B cell (primary cell): ENCODE results near the gene WDR4. TPM values are rescaled to one million over a fixed set of nuclear protein-coding genes. Genes with fewer than 3 reads are reported as not detected.

Experiments used
- ATAC-seq: fragments of 200-7000 bp; cut with Tn5 transposase; one replicate; pipeline ENCODE4 v1.10.0; 2021; ENCODE audit warnings: low read depth, mild to moderate bottlenecking, moderate number of reproducible peaks, moderate library complexity
- CTCF ChIA-PET: fragments of 350-600 bp; sonication (Branson Sonifier 250); formaldehyde crosslinking; loops from one replicate; lab custom pipeline; 2021; ENCODE audit warnings: antibody characterized with exemption, inconsistent platforms; lab: Charles Lee
- POLR2A ChIA-PET: fragments of 350-600 bp; sonication (Branson Sonifier 250); formaldehyde crosslinking; loops from one replicate; lab custom pipeline; 2021; ENCODE audit warnings: antibody characterized with exemption; lab: Charles Lee
- DNase-seq: peaks from one replicate; pipeline ENCODE4 v3.0.0; 2013
- H2AFZ ChIP-seq: 2 replicates; pipeline ENCODE4 v1.6.1; 2012; ENCODE audit warnings: mild to moderate bottlenecking, low read depth, low read length; ENCODE audit not compliant: insufficient read depth, poor library complexity, severe bottlenecking
- H3K27ac ChIP-seq, 2 donors: 1 replicate in 1 of 2; 2 replicates in 1 of 2; pipeline ENCODE4 v1.5.1; 2012 to 2013; ENCODE audit warnings: low read length in 2 of 2, mild to moderate bottlenecking in 2 of 2, moderate library complexity in 1 of 2
- H3K27me3 ChIP-seq, 4 experiments: fragments of 200-600 bp in 1 of 4; sonication (generic) in 1 of 4; replicated peaks in 1 of 4; 1 replicate in 2 of 4; 2 replicates in 2 of 4; pipeline versions ENCODE4 v1.6.1 to v1.7.0; 2013 to 2016; ENCODE audit warnings: low read length in 3 of 4, mild to moderate bottlenecking in 2 of 4, mixed read lengths in 1 of 4, moderate library complexity in 1 of 4; ENCODE audit not compliant: insufficient read depth in 4 of 4, control insufficient read depth in 3 of 4; ENCODE audit errors: control extremely low read depth in 1 of 4
- H3K36me3 ChIP-seq, 2 experiments: replicated peaks in 1 of 2; 1 replicate in 1 of 2; 2 replicates in 1 of 2; pipeline versions ENCODE4 v1.6.1 to v1.7.1; 2013; ENCODE audit warnings: low read length in 1 of 2; ENCODE audit not compliant: insufficient read depth in 2 of 2, control insufficient read depth in 1 of 2; ENCODE audit errors: control extremely low read depth in 1 of 2, extremely low read depth in 1 of 2
- H3K4me1 ChIP-seq, 2 donors: fragments of 200-600 bp in 1 of 2; sonication (generic) in 1 of 2; 1 replicate in 1 of 2; 2 replicates in 1 of 2; pipeline versions ENCODE4 v1.5.1 to v1.6.1; 2013 to 2017; ENCODE audit warnings: low read length in 2 of 2; ENCODE audit not compliant: control insufficient read depth in 2 of 2, insufficient read depth in 2 of 2
- H3K4me2 ChIP-seq: replicated peaks from 2 replicates; pipeline ENCODE3; 2012; ENCODE audit warnings: mild to moderate bottlenecking, low read depth, low read length; ENCODE audit not compliant: poor library complexity, severe bottlenecking
- H3K4me3 ChIP-seq, 5 experiments: fragments of 200-600 bp in 1 of 5; sonication (generic) in 1 of 5; 1 replicate in 3 of 5; 2 replicates in 2 of 5; pipeline versions ENCODE4 v1.5.1 to v1.7.0; 2011 to 2016; ENCODE audit warnings: low read length in 4 of 5, mild to moderate bottlenecking in 4 of 5, low read depth in 2 of 5, control low read depth in 1 of 5, moderate library complexity in 1 of 5; ENCODE audit not compliant: insufficient read depth in 1 of 5; ENCODE audit errors: control extremely low read depth in 1 of 5, extremely low read depth in 1 of 5
- H3K79me2 ChIP-seq: fragments of 200-600 bp; sonication (generic); one replicate; pipeline ENCODE4 v1.6.0; 2016; ENCODE audit warnings: low read length; ENCODE audit not compliant: control insufficient read depth, insufficient read depth
- H3K9ac ChIP-seq: fragments of 200-600 bp; sonication (generic); 2 replicates; pipeline ENCODE4 v1.6.1; 2017; ENCODE audit warnings: mild to moderate bottlenecking, low read length, moderate library complexity
- H3K9me3 ChIP-seq, 3 donors: one replicate each; pipeline versions ENCODE4 v1.6.1 to v1.7.1; 2013; ENCODE audit warnings: low read length in 2 of 3; ENCODE audit not compliant: control insufficient read depth in 2 of 3, insufficient read depth in 1 of 3; ENCODE audit errors: control extremely low read depth in 1 of 3
- H4K20me1 ChIP-seq: 2 replicates; pipeline ENCODE4 v1.6.0; 2012; ENCODE audit warnings: mild to moderate bottlenecking, low read length; ENCODE audit not compliant: insufficient read depth, control insufficient read depth, poor library complexity, severe bottlenecking
- H3K27ac Mint-ChIP-seq: one replicate; pipeline ENCODE4 v1.8.0; 2021; ENCODE audit warnings: mixed read lengths
- H3K27me3 Mint-ChIP-seq: one replicate; pipeline ENCODE4 v1.8.0; 2021; ENCODE audit warnings: mixed read lengths
- H3K4me1 Mint-ChIP-seq: one replicate; pipeline ENCODE4 v1.8.0; 2021; ENCODE audit warnings: mixed read lengths
- H3K4me3 Mint-ChIP-seq: one replicate; pipeline ENCODE4 v1.8.0; 2021; ENCODE audit warnings: mixed read lengths
- H3K9me3 Mint-ChIP-seq: one replicate; pipeline ENCODE4 v1.8.0; 2022; ENCODE audit warnings: mixed read lengths; ENCODE audit not compliant: insufficient read depth
- CTCF ChIP-seq: fragments of 200-600 bp; IDR thresholded peaks from one replicate; pipeline ENCODE4 v1.8.0; 2022; ENCODE audit warnings: antibody characterized with exemption, mild to moderate bottlenecking
- EZH2 ChIP-seq: IDR thresholded peaks from 2 replicates; pipeline ENCODE4 v1.6.1; 2012; ENCODE audit warnings: borderline replicate concordance, low read depth, mild to moderate bottlenecking, moderate library complexity, low read length; ENCODE audit not compliant: insufficient read depth, poor library complexity, severe bottlenecking
- WGBS: methylation state at CpG from one replicate; pipeline ENCODE4 v1.1.5; 2013; ENCODE audit warnings: missing lambda C conversion rate; ENCODE audit not compliant: insufficient coverage; 5-methylcytosine and 5-hydroxymethylcytosine counted together
- intact Hi-C: fragments of 100-400 bp; cut with micrococcal nuclease; formaldehyde crosslinking; loops from one replicate; pipeline ENCODE4 v1.10.0; 2022
- polyA plus RNA-seq: library from polyadenylated mRNA; depleted of rRNA; stranded (reverse); fragments of >200 nt; gene quantifications from 2 replicates; pipeline ENCODE4 v1.2.3, GENCODE V29; 2012
- total RNA-seq, 2 donors: library from RNA; stranded (reverse); fragments of 120-200 nt in 1 of 2; gene quantifications; 1 replicate in 1 of 2; 2 replicates in 1 of 2; pipeline versions ENCODE4 v1.2.3 to v1.2.4, GENCODE V29; 2013 to 2022

WDR4 gene
- total and polyA plus RNA-seq, 2 donors (not counting 1 experiment from before 2014, with no cell fraction given): 17.7 to 40.1 TPM

GRCh38 chr21:42844411-42845113 is 34.8 kb downstream of the WDR4 start:
- H3K4me2 ChIP-seq: no peak overlapping the region
- WGBS: 97% methylated on average over 19 of the region's 22 CpGs
- H3K27ac ChIP-seq: no peak overlapping the region
- peaks cover 0 to 3% (median 0%) of the 10 kb centered on the region in 3 donors for H3K9me3 ChIP-seq
- intact Hi-C loops: no loop called here
- no peak for ATAC-seq
- H3K27ac Mint-ChIP-seq: no peak overlapping the region
- peaks cover 2 to 66% of the 10 kb centered on the region in 2 experiments for H3K36me3 ChIP-seq
- peaks cover 5 to 7% of the 10 kb centered on the region in 2 donors for H3K4me1 ChIP-seq
- no peak overlapping the region for H3K9ac ChIP-seq
- ChIA-PET POLR2A (interaction anchor here (0.5 kb wide), 1 partner anchor 13 kb away, joined by 3 read pairs; no protein-coding TSS in a partner anchor), CTCF (interaction anchor here (2.0 kb wide), 1 partner anchor 251 kb away, joined by 9 read pairs; no protein-coding TSS in a partner anchor)
- no peaks in the 10 kb centered on the region for H3K9me3 Mint-ChIP-seq
- peaks cover 1% of the 10 kb centered on the region for H3K4me1 Mint-ChIP-seq
- H2AFZ ChIP-seq: no peak overlapping the region
- no peaks in the 10 kb centered on the region for H3K27me3 Mint-ChIP-seq
- no peak overlapping the region for H3K4me3 ChIP-seq
- peaks cover 36% of the 10 kb centered on the region for H3K79me2 ChIP-seq
- no peak for DNase-seq
- TF ChIP-seq CTCF: no peak
- no peak for TF ChIP-seq EZH2
- H3K27me3 ChIP-seq: no peaks in the 10 kb centered on the region
- H3K4me3 Mint-ChIP-seq: no peak overlapping the region
- peaks cover 58% of the 10 kb centered on the region for H4K20me1 ChIP-seq

- H3K4me3 ChIP-seq: no peak overlapping the region
- peaks cover 2 to 62% of the 10 kb centered on the region in 2 experiments for H3K36me3 ChIP-seq
- POLR2A ChIA-PET: no interaction called here
- Mint-ChIP-seq H3K4me3 (no peak overlapping the region), H3K27ac (no peak overlapping the region), H3K9me3 (no peaks in the 10 kb centered on the region), H3K4me1 (peaks cover 8% of the 10 kb centered on the region), H3K27me3 (no peaks in the 10 kb centered on the region)
- ATAC-seq (no peak), DNase-seq (no peak)
- H3K79me2 ChIP-seq: peaks cover 36% of the 10 kb centered on the region
- CTCF ChIA-PET: interaction anchor here (0.6 to 2.0 kb wide), 2 partner anchors 27 to 250 kb away, joined by 3 to 9 read pairs; no protein-coding TSS in a partner anchor
- 100% methylated on average over 1 of the region's 14 CpGs for WGBS
- TF ChIP-seq CTCF (no peak), EZH2 (no peak)
- H3K27ac ChIP-seq: no peak overlapping the region
- no peak overlapping the region for H3K4me2 ChIP-seq
- H2AFZ ChIP-seq: no peak overlapping the region
- intact Hi-C loops: no loop called here
- no peaks in the 10 kb centered on the region for H3K27me3 ChIP-seq
- peaks cover 0 to under 1% (median 0%) of the 10 kb centered on the region in 3 donors for H3K9me3 ChIP-seq
- H3K4me1 ChIP-seq: peaks cover 9 to 10% of the 10 kb centered on the region in 2 donors
- H4K20me1 ChIP-seq: peaks cover 59% of the 10 kb centered on the region
- no peak overlapping the region for H3K9ac ChIP-seq
These were observed 36.3 kb downstream of the WDR4 start for GRCh38 chr21:42843056-42843455.
